COLO668 (cell line): ENCODE results near the gene TIAM2.

ENCODE experiments used
- DNase-seq: peaks from one replicate; lab custom pipeline; 2025; ENCODE audit not compliant: unreplicated experiment; lab: John Stamatoyannopoulos, UW

TIAM2 gene

DNA sequence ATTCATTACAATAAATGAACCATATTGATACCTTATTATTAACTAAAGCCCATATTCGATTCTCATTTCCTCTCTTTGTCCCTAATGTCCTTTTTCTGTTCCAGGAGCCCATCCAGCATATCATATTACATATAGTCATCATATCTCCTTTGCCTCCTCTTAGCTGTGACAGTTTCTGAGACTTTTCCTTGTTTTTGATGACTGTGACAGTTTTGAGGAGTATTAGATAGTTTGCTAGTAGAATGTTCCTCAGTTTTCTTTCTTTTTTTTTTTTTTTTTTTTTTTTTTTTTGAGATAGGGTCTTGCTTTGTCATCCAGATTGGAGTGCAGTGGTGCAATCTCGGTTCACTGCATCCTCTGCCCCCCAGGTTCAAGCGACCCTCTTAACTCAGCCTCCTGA lies 61.6 kb downstream of the TIAM2 start:
- DNase-seq: no peak

DNA sequence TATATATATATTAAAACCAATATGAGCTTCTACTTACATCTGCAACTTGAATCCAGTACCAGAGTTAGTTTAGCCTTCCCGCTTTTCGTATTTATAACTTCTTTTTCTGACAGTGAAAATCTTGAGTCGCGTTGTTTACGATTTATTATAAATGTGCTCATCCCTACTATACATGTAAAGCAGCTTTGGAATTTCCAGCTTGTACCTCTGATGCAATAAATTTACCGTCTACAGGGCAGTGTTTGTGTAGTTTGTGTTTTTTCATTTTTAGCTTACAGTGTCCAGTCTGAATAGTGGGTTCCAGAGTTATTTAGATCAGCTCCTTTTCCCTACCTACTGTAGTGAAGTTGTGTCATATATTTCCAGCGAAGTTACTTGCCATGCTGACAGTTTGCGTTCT lies 66.3 kb downstream of the TIAM2 start:
- DNase-seq: no peak

DNA sequence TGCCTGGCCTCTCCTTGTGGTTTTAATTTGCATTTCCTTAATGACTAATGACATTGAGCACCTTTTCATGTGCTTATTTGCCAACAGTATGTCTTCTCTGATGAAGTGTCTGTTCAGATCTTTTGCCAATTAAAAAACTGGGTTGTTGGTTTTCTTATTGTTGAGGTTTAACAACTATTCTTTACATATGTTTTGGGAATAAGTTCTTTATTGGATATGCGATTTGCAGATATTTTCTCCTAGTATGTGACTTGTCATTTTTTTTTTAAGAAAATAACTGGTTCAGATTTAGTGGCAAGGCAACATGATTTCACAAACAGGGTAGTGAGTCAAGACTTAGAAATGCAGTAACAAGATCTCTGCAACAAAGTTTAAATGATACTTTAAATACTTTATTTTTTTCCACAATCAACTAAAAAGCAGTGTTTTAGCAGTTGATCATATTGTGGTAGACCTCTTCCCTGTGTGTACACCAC lies 67.8 kb downstream of the TIAM2 start:
- DNase-seq: no peak

DNA sequence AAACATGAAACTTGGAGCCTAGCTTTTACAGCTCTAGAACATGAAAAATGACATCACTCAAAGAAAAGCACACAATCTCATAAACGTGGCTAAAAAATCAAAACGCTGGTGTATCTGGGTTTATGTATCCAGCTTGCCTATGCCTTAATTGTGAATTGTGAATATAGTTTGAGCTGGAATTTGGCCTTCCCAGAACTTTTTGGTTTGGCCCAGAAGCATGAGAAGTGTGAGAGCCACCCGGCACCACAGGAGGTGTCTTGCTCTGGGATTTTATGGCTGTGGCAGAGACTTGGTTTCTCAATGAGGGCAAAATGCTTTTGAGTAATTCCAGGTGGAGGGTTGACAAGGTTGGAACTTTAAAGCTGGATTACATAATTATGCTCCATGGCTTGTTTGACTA lies 69.2 kb downstream of the TIAM2 start:
- DNase-seq: no peak

DNA sequence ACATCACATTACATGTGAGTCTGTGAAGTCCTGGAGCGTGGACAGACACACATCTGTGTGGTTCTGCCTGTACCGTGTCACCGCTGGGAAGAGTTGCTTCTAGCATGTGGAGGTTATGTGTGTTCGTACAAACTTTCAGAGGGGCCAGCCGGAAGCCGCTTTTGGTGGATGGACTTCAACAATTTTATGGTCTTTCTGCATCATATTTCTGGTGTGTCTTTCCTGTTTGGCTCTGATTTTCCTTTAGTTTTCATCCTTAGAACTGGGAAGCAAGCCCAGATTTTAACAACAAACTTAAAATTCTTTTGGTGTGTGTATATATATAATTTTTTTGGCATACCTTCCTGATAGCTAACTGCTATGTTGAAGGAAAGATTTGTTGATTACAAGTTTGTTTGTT lies 71.2 kb downstream of the TIAM2 start:
- DNase-seq: no peak

DNA sequence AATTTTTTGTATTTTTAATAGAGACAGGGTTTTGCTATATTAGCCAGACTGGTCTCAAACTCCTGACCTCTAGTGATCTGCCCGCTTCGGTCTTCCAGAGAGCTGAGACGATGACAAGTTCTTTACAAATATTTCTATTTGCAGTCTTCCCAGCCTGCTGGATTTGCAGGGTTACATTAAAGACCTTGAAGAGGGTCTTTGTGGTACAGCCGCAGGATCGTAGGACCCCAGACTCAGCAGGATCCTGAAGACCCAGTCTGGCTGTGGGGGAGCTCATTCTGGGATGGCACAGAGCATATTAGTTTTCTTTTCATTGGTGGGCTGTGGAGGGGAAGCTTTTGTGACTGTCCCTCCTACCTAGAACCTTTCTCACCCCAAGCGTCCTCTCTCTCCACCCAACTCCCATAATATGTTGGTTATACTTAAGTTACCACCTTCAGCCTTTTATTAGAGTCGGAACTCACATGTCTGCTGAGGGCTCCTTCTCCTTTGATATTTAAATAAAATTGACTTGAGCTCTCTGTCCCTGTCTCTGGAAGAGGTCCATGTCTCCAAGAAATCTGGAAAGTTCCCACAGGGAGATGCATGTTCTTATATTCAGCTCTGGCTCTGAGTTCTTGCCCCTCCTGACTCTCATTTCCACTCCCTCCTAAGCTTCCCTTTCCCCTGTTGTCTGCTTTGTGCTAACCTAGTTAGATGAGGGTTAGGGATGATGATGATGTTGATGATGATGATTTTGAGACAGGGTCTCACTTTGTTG lies 72.0 kb downstream of the TIAM2 start:
- no peak for DNase-seq

DNA sequence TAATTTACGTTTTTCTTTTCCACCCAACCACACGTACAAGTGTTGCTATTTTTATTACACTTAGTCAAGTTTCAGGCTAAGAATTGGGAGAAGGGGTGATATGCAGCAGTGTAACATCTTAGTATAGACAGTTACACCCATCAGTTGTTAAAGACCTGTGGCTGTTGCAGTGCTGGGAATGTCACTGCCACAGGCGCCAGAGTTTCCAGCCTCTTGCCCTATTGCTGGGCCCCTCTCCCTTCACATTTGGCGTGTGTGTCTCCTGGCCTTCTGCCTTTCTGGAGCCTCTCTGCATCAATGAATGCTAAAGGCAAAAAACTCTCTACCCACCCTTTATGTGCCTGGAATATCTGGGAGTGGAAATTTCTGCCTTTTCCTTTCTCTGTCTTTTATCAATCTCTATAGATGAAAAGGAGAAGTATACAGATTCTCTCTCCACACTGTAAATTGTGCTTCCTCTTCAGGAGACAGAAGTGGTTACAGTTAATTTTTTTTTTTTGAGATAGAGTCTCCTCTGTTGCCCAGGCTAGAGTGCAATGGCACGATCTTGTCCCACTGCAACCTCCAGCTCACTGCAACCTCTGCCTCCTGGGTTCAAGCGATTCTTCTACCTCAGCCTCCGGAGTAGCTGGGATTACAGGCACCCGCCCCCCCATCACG lies 73.0 kb downstream of the TIAM2 start:
- no peak for DNase-seq

DNA sequence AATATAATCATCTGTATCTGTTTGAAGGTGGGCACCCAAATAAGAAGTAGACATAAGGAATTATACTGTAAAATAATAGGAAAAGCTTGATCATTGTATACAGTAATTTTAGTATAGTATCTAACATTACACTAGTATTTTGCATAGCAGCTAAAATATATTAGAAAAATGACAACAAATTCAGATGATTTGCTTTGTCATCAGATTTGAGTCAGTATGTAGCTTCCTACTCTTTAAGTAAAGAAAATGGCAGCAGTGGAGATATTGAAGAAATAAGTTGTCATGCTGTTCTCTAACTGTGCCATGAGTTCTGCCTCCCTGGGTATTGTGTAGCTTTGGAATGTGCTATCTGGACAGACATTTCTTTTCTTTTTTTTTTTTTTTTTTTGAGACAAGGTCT lies 74.4 kb downstream of the TIAM2 start:
- DNase-seq: no peak

DNA sequence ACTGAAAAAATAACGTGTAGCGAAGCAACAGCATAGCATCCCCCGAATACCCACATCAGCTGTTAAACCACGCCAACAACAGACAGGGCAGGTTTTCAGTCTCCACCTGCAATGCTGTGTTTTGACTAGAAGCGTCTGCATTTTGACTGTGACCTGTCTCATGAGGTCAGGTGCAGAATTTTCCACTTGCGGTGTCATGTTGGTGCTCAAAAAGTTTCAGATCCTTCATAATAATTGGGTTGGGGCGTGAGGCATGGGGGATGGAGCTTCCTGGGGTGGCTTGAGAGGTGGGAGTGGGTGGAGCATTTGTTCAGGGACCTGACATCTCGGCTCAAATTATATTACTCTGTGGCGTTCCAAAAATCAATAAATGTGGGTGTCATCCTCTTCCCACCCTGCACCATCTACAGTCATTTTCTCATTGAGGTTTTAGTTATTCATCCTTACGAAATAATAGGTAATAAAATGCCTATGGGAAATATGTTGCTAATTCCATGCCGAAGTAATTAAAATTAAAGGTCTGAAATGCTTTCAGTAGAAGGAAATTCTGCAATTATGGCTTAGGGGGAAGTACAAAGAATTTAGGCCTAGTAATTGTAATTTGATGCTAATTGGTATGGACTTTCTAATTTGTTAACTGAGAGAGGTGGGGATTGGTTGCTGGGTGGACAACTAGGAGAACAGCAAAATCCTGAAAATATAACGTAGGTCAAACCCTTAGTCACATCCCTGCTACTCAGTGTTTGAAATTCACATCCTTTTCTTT lies 81.0 kb downstream of the TIAM2 start:
- DNase-seq: no peak

DNA sequence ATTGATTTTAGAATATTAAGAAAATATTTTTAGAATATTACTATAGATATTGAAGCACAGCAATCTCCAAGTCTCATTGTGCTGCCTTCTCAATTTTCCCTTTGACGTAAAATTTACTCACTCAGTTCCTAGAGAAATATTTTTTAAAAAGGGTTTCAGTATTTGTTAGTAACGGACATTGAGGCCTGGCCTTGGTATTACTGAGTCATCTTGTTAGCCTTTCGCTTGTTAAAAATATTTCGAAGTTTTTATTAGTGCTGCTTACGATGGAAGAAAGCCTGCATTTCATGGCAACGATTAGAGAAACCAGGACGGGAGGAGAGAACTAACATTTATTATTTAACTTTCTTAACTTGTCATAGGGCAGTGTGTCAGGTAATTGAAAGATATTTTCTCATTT lies 82.2 kb downstream of the TIAM2 start:
- no peak for DNase-seq

DNA sequence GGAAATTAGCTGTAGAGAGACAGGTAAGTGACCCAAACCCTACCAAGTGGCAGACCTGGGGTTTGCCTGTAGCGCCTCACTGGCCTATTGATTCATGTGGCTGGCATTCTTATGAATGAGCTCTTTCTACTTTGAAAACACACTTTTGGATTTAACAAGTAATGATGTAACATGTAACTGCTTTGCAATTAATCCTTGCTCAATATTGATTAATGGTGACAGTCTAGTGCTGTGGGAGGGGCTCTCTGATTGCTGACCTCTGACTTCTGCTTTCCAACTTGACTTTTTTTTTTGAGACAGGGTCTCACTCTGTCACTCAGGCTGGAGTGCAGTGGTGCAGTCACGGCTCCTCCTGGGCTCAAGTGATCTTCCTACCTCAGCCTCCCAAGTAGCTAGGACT lies 82.7 kb downstream of the TIAM2 start:
- DNase-seq: no peak

DNA sequence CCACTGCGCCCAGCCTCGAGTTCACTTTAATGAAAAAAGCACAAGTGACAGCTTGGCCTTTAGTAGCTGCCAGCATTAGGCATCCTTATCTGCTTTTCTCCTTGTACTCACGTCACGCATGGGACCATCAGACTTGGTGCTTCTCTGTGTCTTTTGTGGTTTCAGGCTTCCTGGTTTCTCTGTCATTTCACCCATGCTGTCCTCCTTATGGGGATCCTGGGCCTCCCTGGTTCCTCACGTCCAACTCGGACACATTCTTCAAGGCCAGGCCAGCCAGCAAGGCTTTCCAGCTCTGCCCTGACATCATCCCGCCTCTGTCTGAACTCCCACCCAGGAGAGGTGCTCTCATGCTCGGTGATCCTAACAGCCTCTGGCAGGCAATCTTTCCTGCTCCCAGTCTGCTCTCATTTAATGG lies 83.2 kb downstream of the TIAM2 start:
- no peak for DNase-seq

DNA sequence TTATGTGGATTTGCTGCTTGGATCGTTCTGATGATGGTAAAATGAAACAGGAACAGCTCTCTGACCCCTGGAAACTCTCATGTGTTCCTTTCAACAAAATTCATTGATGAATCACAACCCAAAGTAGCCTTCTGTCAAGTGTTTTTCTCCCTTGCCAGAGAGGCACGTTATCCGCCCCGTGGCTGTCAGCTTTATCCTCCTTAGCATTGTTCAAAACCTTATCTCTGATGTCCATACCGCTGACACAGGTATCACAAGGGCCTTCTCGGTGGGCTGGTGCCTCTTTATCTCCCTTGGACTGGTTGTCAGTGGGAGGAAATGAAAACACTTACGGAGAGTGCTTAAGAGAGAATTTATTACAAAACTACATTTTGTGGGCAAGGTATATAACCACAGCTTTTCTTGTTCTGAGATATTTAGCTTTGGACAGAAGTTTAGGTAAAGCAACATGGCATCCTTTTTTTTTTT lies 84.9 kb downstream of the TIAM2 start:
- no peak for DNase-seq

DNA sequence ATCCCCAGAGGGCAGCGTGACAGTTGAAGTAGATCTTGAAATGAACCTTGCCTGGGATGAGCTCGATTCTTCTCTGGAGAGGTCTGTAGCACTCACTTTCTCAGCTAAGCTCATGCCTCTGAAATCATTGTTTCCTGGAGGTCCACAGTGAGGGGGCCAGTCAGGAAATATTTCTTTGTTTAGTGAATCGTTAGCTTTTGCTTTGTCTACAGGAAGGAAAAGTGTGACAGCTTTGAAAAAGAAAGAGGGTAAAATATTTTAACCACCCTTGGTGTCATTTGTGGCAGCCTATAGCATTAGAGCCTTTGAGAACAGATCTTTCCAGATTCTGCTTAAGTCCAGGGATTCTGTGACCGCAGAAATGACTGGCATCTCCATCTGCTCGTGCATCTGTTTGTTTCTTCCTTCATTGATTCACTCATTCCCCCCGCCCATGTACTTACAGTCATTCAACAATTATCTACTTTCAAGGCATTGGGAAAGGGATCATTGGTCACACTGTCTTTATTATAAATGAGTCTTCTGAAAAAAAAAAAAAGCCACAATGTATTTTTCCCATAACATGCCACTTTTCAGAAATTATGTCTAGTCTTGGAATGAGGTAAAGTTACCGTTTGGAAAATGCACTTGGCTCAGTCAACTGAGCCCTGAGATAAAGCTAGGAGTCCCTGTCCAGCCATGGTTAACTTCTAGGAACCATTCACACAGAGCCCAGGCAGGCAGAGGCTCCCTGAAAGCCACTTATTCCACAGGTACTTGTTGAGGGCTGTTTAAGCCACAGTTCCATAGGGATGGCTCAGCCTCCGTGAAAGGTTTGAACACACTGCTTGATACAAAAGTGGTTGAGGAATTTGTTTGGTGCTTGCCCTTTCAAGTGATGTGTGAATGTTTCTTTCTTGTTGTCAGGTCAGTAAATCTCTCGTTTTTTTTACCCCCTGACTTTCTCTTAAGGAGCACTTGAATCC lies 86.0 kb downstream of the TIAM2 start:
- no peak for DNase-seq

DNA sequence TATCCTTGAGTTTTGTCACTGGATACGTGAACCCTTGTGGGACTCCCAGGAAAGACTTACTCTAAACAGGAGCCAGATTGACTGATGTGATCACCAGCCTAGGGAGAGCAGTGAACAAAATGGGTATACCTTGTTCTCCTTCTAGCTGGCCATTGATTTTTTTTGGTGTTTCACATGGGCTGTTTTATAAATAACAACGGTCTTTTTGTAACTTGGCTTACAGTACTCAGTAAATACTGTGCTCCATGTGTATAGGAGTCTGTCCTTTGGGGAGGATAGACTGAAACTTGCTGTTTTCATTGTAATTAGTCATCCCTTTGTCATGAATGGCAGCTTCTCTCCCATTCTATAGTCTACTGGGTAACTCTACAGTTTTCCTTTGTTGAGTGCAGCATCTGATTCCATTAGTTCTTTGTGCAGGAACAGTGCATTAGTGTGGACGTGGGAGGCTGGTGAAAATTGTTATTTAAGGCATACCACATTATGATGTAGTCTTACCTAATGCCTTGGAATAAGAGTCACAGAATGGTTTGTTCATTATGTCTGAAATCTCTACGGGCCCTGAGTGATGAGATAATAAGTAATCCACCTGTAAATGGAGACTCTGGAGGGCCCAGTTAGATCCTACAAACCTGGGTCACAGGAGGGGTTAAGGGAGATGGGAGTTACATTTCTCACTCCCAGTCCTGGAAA lies 89.5 kb downstream of the TIAM2 start:
- DNase-seq: no peak

DNA sequence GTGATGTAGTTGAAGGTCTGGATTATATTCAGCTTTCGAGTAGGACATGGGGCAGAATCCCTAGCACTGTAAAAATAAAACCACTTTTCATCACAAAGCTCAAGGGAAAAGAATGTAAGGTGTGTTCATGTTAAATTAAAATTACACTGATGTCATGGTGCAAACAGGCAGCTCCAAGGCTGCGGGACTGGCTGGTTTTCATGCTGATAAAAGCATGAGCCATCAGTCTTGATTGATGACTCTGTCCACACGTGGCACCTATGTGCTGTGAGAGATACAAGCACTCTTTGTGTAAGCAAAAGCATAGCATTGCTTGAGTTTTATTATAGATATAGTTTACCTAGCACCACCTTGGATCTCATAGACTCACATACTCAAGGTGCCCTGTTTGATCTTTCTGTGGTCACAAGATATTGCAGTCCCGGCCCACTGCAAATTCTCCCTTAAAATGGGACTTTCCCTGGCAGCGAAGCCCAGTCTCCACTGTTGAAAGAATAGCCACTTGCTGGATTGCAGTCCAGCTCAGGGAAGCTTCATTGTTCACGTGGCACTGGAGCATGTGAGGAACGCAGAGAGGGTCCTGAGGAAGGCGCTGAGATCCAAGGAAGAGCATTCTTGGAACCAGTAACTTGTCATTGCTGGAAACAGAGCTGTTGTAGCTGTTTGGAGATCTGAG lies 90.6 kb downstream of the TIAM2 start:
- no peak for DNase-seq

DNA sequence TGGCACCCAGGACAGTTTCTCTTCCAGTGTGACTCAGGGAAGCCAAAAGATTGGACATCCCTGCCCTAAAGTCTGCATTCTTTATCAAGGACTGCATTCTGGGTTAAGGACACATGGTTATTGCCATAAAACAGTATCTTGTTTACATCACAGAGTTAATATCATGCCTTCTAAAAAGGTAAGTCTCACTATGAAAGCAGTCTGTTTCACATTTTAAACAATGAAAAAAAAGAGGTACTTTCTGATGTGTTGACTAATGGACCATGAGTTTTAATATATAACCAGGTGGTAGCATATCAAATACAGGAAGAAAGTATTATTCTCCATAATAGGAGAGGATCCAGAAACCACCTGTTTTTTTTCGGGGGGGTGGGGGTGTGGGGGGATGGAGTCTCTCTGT lies 93.7 kb downstream of the TIAM2 start:
- DNase-seq: no peak

DNA sequence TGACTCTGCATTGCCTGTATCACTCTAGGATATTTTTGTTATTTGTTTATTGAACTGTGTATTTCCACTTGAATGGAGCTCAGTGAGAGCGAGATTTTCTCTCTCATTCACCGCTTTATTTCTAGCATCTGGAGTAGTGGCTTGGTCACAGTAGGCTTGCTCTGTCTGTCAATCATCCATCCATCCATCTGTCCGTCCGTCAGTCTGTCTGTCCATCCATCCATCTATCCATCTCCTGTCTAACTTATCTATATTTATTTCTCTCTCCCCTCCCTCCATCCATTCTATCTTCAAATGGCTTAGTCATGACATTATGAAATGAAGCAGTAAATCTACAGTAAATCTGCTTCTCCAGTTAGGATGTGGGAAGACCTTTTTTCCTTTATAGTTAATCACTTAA lies 94.6 kb downstream of the TIAM2 start:
- no peak for DNase-seq

DNA sequence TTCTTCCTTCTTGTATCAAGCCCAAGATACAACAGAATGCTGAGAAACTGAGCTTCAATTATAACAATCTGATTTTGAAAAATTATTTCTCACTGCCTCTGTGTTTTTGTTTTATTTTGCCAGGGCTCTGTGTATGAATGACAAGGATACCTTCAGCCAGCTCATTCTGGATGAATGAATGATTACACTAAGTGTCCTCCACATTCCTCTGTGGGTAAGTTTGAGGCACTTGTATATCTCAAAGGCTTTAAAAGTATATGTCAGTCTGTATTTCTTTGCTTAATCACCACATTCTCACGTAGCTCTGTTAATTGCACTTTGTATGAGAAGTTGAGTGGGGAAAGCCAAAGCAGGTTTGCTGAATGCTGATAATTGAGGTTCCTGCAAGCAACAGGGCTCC lies 95.1 kb downstream of the TIAM2 start:
- DNase-seq: no peak

DNA sequence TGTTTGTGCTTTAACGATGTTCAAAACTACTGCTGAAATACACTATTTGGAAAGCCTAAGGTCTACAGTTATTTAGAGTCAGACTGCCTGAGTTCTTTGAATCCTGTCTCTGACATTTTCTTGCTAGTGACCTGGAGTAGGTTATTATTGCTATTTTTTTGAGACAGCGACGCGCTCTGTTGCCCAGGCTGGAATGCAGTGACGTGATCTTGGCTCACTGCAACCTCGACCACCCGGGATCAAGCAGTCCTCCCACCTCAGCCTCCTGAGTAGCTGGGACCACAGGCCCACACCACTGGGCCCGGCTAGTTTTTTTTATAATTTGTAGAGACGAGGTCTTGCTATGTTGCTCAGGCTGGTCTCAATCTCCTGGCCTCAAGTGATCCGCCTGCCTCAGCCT lies 96.6 kb downstream of the TIAM2 start:
- no peak for DNase-seq
